SU-DHL-6 (cell line): ENCODE results near the gene CFAP410.

Experiments used
- CTCF ChIP-seq: fragments of 200-600 bp; sonication (generic); IDR thresholded peaks from one replicate; pipeline ENCODE4 v1.5.1; 2017; ENCODE audit warnings: antibody characterized with exemption, mild to moderate bottlenecking, low read length, moderate library complexity; ENCODE audit not compliant: insufficient read depth, poor library complexity, severe bottlenecking
- EZH2phosphoT487 ChIP-seq: fragments of 200-600 bp; sonication (generic), shearing (Covaris generic); conservative IDR thresholded peaks from 2 replicates; pipeline ENCODE4 v1.6.1; 2018; ENCODE audit warnings: mild to moderate bottlenecking, antibody characterized with exemption, low read length, moderate library complexity, mixed read lengths

DNA sequence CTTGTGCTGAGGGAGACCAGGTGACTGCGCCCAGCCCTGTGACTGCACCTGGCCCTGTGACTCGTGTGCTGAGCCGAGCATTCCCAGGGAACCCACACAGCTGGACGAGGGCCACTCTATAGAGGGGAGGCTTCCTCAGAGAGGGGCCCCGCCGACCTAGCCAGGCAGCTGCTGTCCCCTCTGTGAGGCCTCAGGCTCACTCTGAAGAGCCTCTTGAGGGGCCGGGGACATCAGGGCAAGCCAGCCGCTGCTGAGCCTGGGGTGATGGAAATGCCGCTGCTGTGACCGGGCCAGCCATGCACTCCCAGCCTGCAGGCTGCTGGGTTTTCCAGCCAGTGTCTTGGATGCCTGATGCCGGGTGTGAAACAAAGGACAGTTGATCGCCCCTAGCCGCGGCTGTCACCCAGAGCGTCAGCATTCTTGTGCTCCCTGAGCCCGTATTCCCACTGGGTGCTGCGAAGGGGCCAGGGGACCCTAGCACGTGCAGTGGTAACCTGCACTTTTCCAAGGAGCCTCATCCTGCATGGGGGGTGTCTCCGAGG lies 21.9 kb downstream of the CFAP410 start:
- TF ChIP-seq CTCF (no peak), EZH2phosphoT487 (no peak)
